ENCODE measurements around the gene GPX2.
A peak's percentile ranks its signal among the peaks of the same experiment; 100 is the strongest.

GPX2 gene

DNA sequence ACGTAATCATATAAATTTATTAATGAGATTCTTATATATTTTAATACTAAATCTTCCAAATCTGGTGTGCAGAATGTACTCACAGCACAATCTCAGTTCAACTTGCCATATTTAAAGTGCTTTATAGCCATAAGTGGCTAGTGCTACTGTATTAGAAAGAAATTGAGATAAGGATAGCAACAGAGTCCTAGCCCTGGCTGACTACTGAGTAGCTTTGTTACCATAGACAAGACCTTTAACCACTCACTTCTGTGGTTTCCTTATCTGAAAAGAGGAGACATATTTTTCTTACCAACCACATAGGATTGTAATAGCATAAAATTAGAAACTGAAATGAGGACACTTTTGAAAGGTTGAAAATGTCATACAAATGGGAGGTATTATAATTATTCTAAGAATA is 30.3 kb downstream of the GPX2 start:
- no peak for DNase-seq

DNA sequence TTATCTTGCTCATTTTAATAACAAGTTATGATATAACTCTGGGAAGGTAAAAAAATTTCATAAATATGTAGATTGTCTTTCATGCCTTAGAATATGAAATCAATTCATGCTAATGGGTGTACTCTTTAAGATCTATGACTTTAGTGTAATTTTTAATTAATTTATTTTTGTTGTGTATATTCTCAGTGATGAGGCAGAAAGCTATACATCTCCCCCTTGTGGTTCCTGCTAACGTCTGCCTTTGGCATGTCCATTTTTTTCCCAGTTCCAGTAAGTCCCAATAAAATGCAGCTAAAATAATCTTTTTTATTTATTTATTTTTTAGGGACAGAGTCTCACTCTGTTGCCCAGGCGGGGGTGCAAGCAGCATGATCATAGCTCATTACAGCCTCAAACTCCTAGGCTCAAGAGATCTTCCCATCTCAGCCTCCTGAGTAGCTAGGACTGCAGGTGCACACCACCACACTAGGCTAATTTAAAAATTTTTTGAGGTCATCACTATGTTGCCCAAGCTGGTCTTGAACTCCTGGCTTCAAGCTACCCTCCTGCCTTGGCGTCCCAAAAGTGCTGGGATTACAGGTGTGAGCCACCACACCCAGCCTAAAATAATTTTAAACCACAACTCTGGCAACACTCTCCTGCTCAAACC is 31.6 kb downstream of the GPX2 start:
- no peak for DNase-seq

DNA sequence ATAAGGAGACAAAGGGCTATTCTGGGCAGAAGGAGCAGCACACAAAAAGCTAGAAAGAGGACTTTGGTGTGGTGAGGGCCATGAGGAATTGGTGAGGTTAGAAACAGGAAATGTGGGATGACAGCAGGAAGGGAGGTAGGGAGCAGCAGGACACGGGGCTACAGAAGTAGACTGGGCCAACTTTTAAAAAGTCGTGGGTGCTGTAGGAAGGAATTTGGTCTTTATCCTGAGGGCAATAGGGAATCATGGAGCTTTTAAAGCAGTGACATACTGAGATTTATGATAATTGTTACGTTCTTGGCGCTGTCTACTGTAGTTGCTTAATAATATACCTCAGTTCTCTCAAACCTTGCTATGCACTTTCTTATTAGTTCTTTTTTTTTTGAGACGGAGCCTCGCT is 36.5 kb downstream of the GPX2 start:
- DNase-seq: no peak

DNA sequence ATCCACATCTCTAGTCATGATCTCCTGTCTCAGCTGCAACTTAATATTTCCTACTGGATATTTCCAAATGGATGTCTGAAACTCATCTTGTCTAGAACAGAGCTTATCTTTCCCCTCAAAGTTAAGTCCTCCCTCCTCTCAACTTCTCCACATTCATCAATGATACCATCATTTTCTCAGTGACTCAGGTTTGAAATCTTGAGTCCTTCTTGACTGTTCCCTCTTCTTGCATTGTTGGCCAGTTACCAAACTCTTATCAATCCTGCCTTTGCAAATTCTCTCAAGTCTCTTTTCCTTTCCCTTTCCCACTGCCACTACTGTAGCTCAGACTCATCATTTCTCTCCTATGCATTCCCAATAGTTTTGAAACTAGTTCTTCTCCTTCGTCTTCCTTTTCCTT is 42.6 kb downstream of the GPX2 start:
- no peak for DNase-seq

DNA sequence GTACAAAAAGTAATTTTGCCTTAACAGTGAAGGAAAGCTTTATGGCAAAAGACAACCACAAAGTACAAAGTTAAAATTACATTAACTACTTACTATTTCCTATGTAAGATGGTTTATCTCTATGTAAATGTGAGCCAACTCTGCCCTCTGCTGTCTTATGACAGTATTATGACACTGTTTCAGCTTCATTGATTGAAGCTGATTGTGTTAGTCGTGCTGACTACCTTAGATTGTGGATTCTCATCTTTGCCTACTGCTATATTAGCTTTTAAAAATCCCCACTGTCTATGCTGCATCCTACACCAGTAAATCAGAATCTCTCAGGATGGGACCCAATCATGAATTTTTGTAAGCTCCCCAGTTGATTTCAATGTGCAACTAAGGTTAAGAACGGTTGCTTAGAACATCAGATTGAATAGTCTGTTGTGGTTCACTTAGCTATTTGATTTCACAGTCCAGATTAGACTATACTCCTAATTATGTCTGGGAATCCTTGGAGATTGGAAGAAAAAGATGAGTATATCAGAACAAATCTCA is 50.6 kb downstream of the GPX2 start:
- peak; percentile 33 for DNase-seq

DNA sequence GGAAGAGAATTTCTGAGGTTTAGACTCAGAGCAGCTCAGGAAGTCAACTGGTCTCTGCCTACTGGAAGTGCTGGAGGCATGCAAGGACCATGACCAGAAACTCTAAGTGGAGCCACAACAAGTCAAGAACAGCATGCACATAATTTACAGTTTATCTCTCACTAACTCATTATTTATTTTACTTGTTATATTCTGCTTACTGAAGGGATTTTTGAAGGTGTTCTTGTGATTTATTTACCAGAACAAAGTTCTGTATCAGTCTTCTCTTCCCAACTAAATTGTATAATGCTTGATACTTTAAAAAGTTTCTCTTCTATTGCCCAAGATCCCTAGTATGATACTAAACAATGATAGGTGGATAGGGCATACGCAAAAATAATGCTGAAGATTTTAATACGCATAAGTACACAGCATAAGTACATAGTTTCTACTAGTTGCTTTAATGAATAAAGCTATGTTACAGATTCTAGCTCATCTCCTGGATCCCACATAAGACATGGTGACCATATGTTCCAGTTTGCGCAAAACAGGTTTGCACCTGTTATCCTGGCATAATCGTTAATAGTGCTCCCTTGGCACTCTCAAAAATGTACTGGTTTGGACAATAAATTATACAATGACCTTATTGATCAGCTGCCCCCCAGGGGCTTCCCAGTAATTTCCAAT is 51.2 kb downstream of the GPX2 start:
- DNase-seq: no peak

DNA sequence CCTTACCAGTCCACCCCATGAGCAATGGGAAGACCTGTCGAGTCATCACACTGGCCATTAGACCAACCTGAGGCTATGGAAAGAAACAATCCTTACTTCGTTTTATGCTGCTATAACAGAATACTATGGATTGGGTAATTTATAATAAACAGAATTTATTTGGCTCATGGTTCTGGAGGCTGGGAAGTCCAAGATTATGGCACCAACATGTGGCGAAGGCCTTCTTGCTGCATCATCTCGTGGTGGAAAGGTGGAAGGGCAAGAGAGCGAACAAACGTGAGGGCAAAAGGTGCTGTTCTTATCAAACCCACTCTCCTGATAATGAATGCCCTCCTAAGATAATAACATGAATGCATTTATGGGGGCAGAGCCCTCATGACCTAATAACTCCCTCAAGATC is 53.2 kb downstream of the GPX2 start:
- DNase-seq: no peak
